AG09309 (cell line): ENCODE results near the gene LIG4.

ENCODE experiments used
- DNase-seq: peaks from one replicate; pipeline ENCODE4 v3.0.0-alpha.2; 2010; ENCODE audit warnings: low read depth
- H3K4me3 ChIP-seq: 2 replicates; pipeline ENCODE4 v1.5.1; 2011; ENCODE audit warnings: mild to moderate bottlenecking, low read depth, low read length, moderate library complexity; ENCODE audit not compliant: control insufficient read depth
- TF ChIP-seq, protein P1 (sequence below): IDR thresholded peaks from 2 replicates; pipeline ENCODE4 v1.5.1; 2011; ENCODE audit warnings: mild to moderate bottlenecking, low read depth, low read length, inconsistent platforms; ENCODE audit not compliant: insufficient read depth, control insufficient read depth; ENCODE audit errors: missing control alignments

The LIG4 gene

DNA sequence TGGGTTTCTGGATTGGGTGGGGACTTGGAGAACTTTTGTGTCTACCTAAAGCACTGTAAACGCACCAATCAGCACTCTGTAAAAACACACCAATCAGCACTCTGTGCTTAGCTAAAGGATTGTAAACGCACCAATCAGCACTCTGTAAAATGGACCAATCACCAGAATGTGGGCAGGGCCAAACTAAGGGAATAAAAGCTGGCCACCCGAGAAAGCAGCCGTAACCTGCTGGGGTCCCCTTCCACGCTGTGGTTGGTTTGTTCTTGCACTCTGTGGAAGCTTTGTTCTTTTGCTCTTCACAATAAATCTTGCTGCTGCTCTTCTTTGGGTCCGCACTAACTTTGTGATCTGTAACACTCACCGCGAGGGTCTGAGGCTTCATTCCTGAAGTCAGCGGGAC, 37.3 kb downstream of the LIG4 start:
- no peak for DNase-seq
- H3K4me3 ChIP-seq: no peak overlapping the region
- TF ChIP-seq, protein P1, sequence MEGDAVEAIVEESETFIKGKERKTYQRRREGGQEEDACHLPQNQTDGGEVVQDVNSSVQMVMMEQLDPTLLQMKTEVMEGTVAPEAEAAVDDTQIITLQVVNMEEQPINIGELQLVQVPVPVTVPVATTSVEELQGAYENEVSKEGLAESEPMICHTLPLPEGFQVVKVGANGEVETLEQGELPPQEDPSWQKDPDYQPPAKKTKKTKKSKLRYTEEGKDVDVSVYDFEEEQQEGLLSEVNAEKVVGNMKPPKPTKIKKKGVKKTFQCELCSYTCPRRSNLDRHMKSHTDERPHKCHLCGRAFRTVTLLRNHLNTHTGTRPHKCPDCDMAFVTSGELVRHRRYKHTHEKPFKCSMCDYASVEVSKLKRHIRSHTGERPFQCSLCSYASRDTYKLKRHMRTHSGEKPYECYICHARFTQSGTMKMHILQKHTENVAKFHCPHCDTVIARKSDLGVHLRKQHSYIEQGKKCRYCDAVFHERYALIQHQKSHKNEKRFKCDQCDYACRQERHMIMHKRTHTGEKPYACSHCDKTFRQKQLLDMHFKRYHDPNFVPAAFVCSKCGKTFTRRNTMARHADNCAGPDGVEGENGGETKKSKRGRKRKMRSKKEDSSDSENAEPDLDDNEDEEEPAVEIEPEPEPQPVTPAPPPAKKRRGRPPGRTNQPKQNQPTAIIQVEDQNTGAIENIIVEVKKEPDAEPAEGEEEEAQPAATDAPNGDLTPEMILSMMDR: no peak

DNA sequence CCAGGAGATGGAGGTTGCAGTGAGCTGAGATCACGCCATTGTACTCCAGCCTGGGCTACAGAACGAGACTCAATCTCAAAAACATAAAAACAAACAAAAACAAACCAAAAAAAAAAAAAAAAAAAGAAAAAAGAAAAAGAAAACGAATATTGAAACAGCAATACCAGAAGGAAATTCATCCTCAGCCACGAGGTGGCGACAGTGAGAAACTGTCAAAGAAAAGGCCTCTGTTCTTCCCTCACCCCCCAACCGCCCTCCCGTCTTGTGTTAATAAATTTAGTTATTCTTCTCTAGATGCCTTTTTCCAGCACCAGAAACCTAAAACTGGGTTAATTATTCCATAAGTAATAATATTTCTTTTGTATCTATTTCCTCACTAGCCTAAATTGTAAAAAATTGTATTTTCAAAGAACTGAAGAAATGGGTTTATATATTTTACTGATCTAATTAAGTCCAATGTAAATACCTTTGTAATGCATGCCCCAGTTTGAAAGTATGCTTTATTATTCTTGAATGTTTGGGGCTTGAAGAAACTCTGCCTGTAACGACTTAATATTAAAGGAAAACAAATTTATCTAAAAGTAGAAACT, 38.6 kb downstream of the LIG4 start:
- no peak overlapping the region for H3K4me3 ChIP-seq
- no peak for DNase-seq
- TF ChIP-seq, protein P1: peak; percentile 48

DNA sequence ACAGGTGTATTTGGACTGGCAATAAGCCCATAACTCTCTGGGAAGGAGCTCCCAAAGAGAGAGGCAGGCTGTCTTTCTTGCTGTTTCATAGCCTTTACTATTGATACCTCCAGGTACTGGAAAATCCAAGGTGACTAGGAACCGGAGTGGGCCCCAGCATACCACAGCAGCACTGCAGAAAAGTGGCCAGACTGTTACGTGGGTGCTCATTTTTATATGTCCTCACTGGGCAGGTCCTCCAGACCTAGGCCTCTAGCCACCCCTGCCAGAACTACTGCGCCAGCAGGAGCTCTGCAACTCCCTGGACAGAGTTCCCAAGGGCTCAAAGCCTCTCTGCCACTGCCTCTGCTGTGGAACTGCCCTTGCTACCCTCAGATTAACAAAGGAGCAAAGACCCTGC, 46.4 kb downstream of the LIG4 start:
- DNase-seq: no peak
- TF ChIP-seq, protein P1: no peak
- no peak overlapping the region for H3K4me3 ChIP-seq

DNA sequence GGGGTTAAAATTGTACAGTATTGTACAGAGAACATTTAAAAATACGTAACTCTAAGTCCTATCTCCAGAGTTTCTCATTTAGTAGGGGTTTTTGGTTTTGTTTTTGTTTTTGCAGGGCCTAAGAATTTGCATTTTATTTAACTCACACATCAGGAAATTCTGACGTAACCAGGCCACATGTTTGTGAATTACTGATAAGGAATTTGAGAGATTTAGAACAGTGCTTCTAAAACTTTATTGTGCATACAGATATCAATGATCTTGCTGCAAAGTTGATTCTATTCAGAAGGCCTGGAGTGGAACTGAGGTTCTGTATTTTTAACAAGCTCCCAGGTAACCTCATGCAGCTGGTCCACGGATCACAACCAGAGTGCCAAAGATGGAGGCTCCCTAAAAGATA, 49.3 kb downstream of the LIG4 start:
- TF ChIP-seq, protein P1: no peak
- DNase-seq: no peak
- H3K4me3 ChIP-seq: no peak overlapping the region

DNA sequence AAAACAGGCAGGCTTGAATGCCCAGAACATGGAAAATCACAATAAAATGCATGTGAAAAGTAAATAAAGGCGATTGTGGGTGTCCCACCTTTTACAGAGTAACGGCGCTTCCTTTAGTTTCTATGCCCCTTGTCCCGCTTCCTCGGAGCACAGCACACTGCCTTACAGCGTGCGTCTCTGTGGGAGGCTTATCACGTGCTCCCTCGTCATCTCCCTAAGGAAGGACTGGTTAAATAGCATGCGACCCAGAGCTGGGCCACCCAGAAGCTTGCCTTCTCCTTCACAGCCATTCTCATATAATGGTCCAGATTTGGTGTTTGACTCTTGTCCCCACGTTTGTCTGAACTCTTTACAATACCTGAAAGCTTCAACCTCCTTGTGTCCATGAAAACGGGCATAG, 56.6 kb downstream of the LIG4 start:
- TF ChIP-seq, protein P1: no peak
- H3K4me3 ChIP-seq: no peak overlapping the region
- DNase-seq: no peak
